HG03196 (cell line): ENCODE data around the gene MAPK4.

Source experiments
- ATAC-seq: cut with Tn5 transposase; IDR thresholded peaks from one replicate; pipeline ENCODE4 v1.9.1; 2021; ENCODE audit not compliant: unreplicated experiment

MAPK4 gene

GRCh38 chr18:50622865-50623393, 63.0 kb downstream of the MAPK4 start:
- ATAC-seq, result no peak

DNA sequence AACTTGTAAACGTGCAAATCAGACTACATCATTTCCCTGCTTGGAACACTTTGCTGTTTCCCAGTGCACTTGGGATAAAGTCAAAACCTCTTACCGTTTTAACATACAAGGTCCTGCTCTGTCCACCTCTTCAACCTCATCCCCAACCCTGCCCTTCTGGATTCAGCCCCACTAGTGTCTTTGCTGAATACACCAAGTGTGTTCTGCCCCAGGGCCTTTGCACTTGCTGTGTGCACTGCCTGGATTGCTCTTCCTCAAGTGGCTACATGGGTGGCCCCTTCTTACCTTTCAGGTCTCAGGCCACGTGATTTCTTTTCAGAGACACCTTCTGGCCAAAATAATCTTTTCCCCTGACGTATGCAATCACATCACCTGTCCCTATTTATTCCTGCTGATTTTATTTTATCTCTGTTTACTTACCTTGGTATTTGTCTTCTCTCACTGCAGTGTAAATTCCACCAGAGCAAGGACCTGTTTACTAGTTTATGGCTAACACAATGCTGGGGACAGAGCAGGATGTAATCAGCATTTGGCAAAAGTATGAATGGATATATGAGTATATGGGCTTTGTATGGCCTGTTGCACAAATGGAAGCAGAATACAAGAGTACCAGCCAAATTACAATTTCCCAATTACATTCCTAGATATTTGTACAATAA, 63.9 kb downstream of the MAPK4 start:
- ATAC-seq, result no peak

GRCh38 chr18:50624981-50625380, 65.1 kb downstream of the MAPK4 start:
- no peak for ATAC-seq

GRCh38 chr18:50626317-50626716, 66.4 kb downstream of the MAPK4 start:
- no peak for ATAC-seq

DNA sequence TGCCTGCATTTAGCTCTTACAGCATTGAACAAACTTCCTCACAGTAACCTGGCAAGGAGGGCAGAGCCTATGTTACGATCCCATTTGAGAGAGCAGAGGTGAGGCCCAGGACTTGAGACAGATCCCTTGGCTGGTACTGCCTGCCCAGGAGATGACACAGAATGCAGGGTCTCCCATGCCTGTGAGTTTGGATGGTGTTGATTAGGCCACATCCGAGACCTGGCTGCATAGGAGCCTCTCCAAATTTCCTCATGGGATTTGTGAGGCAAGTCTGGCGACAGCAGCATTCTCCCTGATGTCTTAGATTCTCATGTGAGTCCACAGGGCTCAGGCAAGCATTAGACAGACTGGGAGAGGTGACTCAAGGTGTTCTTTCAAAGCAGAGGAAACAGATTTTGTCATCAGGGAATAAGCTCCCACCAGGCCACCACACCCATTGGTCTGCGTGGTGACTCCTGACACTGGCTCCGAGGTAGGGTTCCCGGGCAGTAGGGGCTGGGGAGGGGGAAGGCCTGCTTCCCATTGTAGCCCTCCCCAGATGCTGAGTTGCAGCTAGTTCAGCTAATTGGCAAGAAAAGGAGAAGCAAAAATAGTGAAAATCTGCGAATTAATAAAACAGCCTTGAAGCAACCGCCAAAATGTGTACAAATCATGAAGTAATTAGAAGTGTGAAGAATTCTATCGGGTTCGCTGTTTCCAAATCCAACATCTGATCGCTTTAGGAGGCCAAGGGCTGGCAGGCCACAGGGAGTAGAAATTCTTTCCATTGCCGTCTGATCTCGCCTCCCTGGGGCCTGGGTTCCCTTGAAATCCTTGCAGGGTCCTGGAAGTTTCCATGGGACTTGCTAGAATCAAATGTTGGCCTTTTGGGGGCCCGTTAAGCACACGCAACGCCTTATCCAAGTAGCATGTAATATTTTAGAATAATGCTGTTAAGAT, 68.0 kb downstream of the MAPK4 start:
- ATAC-seq, result no peak

GRCh38 chr18:50628533-50628905, 68.6 kb downstream of the MAPK4 start:
- ATAC-seq, result no peak

DNA sequence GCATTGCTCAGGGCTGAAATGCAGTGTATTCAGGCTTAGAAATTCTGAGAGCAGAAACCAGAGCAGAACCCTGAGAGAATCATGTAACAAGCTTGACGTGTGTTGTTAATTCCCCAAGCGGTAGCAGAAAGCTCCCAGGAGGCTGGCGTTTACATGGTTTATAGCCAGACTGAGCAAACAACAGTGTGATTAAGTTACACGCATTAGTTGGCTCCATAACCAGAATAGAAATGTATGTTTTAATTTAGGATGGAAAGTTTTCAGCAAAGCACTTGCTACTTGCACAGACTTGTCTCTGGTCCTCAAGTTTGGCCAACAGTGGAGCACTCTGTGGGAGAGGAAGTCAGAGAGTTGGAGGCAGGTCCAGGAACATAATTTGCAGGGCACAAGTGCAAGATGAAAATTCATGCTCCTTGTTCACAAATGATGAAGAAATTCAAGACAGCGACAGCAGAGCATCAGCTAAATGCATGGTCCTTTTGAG, 69.3 kb downstream of the MAPK4 start:
- no peak for ATAC-seq

- ATAC-seq, result no peak
Measured at GRCh38 chr18:50630895-50631294, 71.0 kb downstream of the MAPK4 start.

DNA sequence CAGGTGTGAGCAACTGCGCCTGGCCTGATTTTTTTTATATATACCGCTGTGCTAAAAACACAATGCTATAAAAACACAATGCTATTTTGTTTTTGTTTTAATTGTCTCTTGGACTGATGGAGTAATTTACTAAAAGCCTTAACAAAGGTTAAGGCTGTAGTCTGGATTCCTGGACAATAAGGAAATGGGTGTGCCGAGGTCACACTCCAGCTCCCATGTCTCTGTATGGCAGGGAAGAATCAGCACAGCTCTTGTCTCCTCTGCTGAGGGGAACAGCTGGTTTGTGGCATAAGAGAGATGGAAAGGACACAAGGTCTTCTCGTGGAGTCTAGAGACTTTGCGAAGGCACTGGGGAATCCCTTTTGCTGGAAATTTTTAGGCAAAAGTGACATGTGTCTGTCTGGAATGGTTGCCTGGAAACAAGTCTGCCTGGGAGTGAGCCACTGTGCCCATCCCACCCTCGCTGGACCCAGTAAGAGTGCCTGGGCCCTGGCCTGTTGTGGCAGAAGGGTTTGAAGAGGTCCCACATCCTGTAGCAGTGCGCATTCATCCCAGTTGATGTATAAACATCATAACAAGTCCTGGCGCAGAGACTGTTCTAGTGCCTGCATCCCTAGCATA, 73.1 kb downstream of the MAPK4 start:
- ATAC-seq, result no peak

- no peak for ATAC-seq
Measured at GRCh38 chr18:50633992-50634391, 74.1 kb downstream of the MAPK4 start.

- ATAC-seq, result no peak
Measured at GRCh38 chr18:50636366-50637057, 76.6 kb downstream of the MAPK4 start.

DNA sequence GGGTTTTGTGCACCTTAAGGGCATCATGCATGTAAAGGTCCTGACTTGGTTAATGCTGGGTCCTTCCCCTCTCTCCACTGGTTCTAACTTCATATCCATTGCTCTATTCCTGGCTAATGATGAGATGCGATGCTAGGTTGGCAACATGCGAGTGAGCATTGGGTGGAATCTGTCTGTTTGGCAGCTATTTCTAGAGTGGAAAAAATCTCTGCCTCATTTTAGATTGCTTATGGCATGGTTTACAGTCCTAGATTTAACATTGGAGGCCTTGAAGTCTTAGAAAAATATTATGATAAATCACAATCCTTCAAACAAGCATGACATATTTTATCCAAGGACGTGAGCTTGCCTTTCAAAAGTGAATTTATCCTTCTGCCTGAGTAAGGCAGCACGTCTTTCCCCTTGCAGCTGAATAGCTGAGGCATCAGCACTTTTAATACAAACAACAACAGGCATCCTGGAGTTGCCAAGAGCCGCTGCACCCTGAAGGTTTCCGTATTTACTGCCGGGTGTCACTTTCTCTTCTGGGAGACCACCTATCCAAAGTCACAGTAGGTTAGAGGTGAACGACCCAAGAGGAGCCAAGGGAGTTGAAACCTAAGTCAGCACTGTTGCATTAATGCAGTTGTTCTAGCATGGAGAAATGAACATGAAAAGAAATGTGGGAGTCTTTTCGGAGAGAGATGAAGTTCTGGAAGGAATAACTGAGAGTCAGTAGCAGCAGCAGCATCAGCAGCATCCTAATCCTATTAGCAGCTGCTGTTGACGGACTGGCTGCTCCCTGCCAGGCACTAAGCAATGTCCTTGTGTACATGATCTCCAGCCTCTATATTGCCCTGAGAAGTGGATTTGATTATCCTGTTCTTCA, 78.4 kb downstream of the MAPK4 start:
- no peak for ATAC-seq

DNA sequence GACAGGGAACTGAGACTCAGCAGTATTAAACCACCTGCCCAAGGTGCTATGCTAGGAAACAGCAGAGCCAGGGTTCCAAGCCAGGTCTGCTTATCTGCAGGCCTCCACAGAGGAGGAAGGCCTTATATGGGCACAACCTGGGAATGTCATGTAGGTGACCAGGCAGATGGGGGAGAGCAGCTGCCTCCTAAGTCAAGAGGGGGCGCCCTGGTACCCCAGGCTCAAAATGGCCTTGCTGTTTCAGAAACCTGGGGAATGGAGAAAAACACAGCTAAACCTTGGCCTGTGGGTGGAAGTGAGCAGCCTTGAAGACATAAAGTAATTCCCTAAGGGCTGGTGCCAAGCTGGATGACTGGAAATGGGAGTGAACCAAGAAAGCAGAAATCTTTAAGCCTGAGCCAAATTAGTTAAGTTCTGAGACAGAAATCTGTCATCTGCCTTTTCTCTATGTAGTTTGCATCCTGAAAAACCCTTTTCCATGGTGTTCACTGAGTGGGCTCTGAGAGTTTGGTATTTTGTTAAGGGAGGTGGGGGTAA, 79.1 kb downstream of the MAPK4 start:
- no peak for ATAC-seq

- ATAC-seq, result no peak
Measured at GRCh38 chr18:50639711-50640110, 79.8 kb downstream of the MAPK4 start.

- no peak for ATAC-seq
Measured at GRCh38 chr18:50642439-50642838, 82.6 kb downstream of the MAPK4 start.

DNA sequence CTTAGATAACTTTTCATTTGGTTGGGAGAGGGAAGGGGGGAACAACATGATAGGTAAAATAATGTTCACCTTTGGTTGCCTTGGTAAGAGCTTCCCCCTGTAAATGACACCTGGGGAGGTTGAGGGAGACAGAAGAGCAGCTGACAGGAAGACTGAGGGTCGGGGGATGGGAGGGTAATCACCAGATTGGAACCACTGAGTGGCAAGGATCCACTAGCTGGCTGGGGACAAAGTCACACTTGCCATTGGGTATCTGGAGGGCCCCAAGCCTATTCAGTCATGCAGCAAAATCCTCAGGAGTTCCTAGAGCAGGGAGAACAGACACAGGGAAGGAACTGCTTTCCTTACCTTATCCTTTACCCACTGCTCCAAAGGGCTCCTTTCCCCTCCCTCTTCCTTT, 84.3 kb downstream of the MAPK4 start:
- ATAC-seq, result no peak

DNA sequence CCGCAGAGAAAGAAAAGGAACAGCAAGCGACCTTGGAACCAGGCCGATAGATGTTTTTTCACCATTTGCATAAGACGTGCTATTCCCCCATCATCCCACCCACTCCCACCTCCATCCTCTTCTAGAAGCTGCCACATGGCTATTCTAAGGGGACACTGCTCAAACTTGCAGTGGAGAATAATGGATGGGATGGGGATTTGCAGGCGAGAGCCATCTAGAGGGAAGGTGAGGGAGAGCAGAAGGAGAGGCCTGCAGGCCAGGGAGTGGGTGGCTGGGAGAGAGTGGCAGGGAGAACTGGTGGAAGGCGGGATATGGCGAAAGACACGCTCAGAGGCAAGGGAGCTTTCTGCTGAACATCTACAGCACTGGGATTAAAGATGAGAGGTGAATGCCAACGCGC, 84.9 kb downstream of the MAPK4 start:
- ATAC-seq, result no peak

GRCh38 chr18:50647237-50647636, 87.3 kb downstream of the MAPK4 start:
- ATAC-seq, result no peak

- ATAC-seq, result no peak
Measured at GRCh38 chr18:50647792-50648191, 87.9 kb downstream of the MAPK4 start.

DNA sequence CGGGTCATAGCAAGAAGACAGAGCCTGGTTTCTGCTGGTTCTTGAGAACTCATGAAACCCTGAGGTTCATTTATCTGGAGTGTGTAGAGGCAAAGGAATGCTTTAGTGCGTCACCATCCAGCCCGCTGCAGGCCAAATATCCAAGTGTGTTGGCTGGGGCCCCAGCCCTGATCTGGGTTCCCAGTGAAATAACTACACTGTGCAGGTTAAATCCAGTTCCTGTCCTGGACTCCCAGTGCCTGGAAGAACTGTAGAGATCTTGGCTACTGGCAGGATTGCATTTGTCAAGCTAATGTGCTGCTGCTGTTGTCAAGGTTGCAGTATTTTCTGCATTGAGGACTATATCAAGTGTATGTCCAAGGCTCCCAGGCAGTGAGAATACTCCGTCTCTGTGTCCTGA, 89.9 kb downstream of the MAPK4 start:
- ATAC-seq, result no peak
